Forelimb muscle (tissue), 1 donor: Measurements from ENCODE around the gene C8A. TPM values are rescaled to one million over a fixed set of nuclear protein-coding genes. Genes with fewer than 3 reads are reported as not detected.

Experiments used
- DNase-seq: peaks from one replicate; pipeline ENCODE4 v3.0.0-alpha.2; 2013; ENCODE audit warnings: low read depth
- polyA plus RNA-seq: library from polyadenylated mRNA; unstranded; fragments of 120-200 nt; gene quantifications from one replicate; pipeline ENCODE4 v1.2.1, GENCODE V29; 2013; ENCODE audit not compliant: insufficient read length

C8A gene
- polyA plus RNA-seq, 1 donor: not detected

DNA sequence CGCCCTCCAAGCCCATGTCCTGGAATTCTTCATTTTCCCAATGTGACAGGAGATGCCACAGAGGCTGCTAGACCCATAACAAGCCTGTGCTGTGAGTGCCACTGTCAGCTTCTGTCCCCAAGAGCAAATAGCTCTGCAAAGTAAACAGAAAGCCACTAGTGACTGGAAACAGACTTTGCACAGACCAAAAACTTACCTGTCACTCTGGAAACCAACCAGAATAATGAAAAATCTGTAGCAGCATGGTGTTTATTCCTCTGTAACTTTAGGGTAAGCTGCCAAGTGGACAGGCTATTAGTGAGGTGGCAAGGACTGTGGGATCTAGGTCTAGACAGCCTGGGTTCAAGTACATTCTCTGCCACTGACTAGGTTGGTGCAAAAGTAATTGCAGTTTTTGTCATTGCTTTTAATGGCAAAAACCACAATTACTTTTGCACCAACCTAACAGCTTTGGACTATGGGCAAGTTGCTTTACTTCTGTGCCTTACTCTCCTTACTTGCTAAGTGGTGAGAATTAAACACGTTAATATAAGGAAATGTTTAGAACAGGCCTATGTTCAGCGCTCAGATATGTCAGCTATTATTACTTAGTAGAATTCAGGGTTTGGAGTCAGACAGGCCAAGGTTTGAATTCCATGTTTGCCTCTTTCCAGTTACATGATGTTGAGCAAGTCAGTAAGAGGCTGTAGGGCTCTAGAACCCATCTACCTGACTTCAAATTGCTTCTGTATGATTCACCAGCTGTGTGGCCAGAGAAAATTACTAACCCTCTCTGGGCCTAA is 111.5 kb downstream of the C8A start, which contains the start of gene C8B:
Gene C8B (minus strand): TSS at position 100 of the 782 bp plus-strand sequence. CDS start 67 bp downstream, at position 33.
- no peak for DNase-seq

DNA sequence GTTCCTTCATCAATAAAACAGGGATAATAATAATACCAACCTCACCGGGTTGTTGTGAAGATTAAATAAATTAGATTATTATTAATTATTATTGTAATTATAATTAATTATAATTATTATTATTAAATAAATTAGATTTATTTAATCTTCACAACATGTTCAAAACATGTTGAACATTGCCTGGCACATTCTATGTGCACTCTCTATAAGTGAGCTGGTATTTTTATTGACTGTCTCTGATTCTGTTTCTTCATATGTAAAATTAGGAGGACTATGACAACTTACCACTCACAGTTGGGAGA is 112.1 kb downstream of the C8A start:
- no peak for DNase-seq

- DNase-seq: no peak
Measured at GRCh38 chr1:56967355-56967754, 112.8 kb downstream of the C8A start.

Other genes with a start within 250 kb of the C8A start
- 36.4 TPM for gene PRKAA2, start 209.5 kb upstream of the C8A start, polyA plus RNA-seq
- 0.11 TPM for gene FYB2, start 35.4 kb upstream of the C8A start, polyA plus RNA-seq
- not detected for gene C8B, start 111.2 kb downstream of the C8A start, polyA plus RNA-seq